Measurements from ENCODE around the gene PITPNM1.

GRCh38 chr11:67472882-67473281 lies 32.3 kb downstream of the PITPNM1 start:
- TF ChIP-seq HDAC1 (CRISPR knock-in tag; IDR thresholded peaks at IDR 0.05) = no peak
- TF ChIP-seq TCF7L2 (IDR thresholded peaks at IDR 0.05; ENCODE audit: low read depth, low read length) = no peak
- no peak for TF ChIP-seq ZBTB49 (CRISPR knock-in tag; IDR thresholded peaks at IDR 0.05; ENCODE audit: borderline replicate concordance)
- TF ChIP-seq CBX2 (IDR thresholded peaks at IDR 0.05; ENCODE audit: low read depth, low read length) = no peak
- no peak for TF ChIP-seq CBX2 (CRISPR knock-in tag; IDR thresholded peaks at IDR 0.05; ENCODE audit: low read depth)

Data from HepG2 (cell line).